NCI-H446 treated with DMSO at 0.1 percent for 48 hours (cell line): ENCODE data around the gene COQ10A.
"Not testable (repeated sequence)": the region's sequence is repeated elsewhere in the genome, so short reads cannot be mapped to it uniquely, and the experiment has no call there.

Source experiments
- DNase-seq: peaks from one replicate; lab custom pipeline; 2025; lab: John Stamatoyannopoulos, UW

Gene COQ10A

DNA sequence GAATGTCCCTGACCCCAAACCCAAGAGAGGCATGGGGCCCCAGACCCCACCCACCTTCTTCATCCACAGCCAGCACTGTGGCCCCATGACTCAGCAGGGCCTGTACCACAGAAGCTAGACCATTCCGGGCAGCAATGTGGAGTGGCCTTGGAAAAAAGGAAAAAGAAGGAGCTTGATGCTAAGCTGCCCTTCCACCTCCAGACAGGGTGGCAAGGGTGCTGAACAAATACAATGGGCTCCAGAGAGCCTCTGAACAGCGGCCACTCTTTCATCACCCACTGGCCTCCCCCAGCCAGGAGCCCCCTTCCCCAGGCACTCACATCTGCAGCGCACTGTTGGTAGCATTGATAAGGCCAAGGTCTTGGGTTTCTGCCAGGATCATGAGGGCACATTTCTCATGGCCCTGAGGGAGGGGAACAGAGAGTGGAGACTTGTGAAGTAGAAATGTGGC is 23.0 kb upstream of the COQ10A start:
- DNase-seq = no peak

- no peak for DNase-seq
Observed at GRCh38 chr12:56244494-56244893, 22.2 kb upstream of the COQ10A start.

- no peak for DNase-seq
Observed at GRCh38 chr12:56247923-56248322, 18.8 kb upstream of the COQ10A start.

GRCh38 chr12:56248711-56249110 is 18.0 kb upstream of the COQ10A start:
- no peak for DNase-seq

DNA sequence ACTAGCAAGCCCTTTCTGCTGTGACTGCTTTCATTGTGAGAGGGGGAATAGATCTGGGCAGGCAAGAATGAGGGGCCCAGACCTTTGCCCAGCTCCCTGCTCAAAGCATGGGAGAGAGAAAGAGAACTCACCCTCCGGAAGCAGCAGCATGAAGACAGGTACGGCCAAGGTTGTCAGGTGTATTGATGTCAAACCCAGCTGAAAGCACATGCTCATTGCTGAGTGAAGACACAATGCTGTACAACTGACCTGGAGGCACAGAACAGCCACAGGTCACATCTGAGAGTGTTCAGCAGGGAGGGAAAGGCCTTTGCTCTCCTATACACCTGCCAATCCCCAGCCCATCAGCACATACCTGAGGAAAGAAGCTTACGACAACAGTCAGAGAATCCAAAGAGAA is 14.1 kb upstream of the COQ10A start:
- no peak for DNase-seq

GRCh38 chr12:56253091-56253490 is 13.7 kb upstream of the COQ10A start:
- DNase-seq = no peak

DNA sequence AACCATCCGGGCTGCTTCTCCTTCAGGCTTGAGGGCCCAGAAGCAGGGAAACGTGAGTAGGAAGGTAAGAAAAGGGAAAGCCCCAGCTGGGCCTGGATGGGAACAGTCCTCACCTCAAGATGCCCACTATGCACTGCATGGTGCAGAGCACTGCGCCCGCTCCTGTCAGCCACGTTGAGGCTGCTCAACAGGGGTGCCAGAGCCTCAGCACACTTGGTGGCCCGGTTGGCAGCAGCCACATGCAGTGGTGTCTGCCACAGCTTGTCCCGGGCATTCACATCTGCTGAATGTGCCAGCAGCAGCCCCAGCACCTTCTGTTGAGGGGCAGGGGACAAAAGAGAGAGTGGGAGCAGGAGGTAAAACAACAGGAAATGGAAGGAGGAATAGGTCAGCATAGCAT is 11.1 kb upstream of the COQ10A start:
- DNase-seq = no peak

DNA sequence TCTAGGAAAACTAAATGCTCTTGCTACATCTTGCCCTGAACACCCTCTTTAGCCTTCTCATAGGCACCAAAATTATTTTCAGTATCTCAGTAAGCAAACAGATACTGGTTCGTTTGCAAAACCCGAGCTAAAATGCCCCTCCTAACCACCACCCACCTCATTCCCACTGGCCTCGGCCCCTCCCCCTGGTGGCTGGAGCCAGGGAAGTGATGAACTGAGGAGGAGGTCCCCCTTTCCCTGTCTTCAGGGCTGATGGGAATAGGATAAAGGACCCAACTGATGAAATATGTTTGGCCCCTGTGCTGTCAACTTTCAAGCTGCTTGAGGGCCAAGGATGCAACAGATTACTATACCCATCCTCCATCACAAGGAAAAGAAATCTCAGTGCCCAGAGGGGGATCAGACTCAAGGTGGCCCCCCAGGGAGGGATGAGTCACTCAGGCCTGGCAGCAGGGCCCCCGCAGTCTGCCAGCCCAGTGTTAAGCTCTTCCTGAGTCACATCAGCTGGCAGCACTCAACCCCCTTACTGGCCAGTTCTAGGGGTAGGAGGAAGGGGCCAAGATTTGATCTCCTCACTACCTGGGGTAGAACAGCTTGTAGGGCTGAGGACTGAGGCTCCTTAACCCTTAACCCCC is 10.3 kb upstream of the COQ10A start:
- peak; percentile 9 for DNase-seq

DNA sequence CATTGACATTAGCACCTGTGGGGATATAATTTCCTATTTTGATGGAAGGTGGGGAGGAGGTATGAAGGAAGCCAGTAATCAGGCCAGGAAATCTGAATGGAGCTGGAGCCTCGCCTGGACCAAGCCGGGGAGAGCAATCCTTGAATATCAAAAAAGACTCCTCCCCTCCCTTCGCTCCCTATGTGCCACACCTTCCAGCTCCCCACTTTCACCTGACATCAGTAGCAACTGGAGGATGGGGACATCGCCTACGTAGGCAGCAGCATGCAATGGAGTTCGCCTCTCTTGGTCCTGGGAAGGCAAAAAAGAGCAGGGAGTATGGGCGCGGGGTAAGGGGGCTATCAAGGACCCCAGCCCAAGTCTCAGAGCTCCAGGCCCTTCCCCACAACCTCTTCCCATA is 9.7 kb upstream of the COQ10A start:
- DNase-seq = no peak

- no peak for DNase-seq
Observed at GRCh38 chr12:56257491-56258067, 9.2 kb upstream of the COQ10A start.

- DNase-seq = peak; percentile 12
Observed at GRCh38 chr12:56258068-56258819, 8.5 kb upstream of the COQ10A start, which contains the start of gene ANKRD52. Gene ANKRD52, minus strand, starts transcription at chr12:56258384. Its CDS starts 115 bp downstream, at chr12:56258269.

DNA sequence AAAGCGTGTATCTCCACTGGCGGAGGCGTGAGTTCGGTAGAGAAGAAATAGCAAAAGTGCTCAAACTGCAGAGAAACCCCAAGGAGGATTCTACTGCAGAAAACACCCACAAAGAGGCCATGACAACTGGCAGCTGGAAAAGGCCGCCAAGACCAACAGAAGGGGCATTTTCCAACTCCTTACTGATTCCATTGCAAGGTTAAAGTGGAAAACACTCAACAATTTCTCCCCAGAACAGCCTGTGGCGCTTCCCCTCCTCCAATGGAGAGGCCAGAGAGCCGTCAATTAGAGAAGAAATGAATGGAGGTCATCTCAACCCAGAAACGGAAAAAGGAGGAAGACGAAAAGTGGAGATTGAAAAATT is 7.9 kb upstream of the COQ10A start:
- no peak for DNase-seq

DNA sequence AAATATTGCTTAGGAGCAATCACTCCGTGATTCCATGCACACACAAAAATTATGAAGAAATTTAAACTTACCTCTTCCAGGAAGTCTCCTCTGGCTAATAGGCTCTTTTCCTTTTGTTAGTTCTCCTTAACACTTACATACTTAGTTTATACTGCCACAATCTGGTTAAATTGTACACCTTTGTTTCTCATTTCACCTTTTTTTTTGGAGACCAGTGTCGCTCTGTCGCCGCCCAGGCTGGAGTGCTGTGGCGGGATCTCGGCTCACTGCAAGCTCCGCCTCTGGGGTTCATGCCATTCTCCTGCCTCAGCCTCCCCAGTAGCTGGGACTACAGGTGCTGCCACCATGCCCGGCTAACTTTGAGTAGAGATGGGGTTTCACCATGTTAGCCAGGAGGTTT is 6.4 kb upstream of the COQ10A start:
- no peak for DNase-seq

- no peak for DNase-seq
Observed at GRCh38 chr12:56260921-56261320, 5.8 kb upstream of the COQ10A start.

DNA sequence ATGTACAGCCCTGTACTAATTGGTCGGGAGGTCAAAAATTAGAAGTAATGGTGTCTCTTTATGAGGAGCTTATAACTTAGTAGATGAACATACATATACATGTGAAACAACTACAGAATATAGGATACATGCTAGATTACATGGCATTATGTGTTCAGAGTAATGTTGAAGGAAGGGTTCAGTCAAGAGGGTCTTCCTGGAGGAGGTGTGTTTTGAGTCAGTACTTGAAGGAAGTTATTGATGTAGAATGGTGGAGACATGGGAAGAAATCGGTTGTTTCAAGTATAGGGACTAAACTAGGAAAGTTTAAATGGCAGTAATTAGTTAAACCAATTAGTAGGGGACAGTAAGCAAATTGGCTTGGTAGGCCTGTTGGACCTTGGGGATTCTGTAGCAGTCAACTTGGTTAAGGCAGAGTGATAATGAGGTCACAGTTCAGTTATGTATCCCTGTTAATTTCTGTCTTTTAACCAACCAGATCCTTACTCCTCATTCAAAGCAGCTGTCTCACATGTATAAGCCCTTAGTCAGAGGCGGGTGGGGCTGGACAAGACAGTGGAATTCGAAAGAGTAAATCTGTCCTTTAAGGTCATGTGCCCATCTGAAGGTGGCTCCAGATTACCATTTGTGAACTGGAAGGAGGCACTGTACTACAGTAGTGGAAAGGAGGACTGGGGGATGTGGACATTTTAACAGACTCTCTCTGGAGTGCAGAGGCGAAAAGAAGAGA is 5.1 kb upstream of the COQ10A start:
- no peak for DNase-seq

GRCh38 chr12:56262955-56263354 is 3.8 kb upstream of the COQ10A start:
- not testable (repeated sequence) for DNase-seq

DNA sequence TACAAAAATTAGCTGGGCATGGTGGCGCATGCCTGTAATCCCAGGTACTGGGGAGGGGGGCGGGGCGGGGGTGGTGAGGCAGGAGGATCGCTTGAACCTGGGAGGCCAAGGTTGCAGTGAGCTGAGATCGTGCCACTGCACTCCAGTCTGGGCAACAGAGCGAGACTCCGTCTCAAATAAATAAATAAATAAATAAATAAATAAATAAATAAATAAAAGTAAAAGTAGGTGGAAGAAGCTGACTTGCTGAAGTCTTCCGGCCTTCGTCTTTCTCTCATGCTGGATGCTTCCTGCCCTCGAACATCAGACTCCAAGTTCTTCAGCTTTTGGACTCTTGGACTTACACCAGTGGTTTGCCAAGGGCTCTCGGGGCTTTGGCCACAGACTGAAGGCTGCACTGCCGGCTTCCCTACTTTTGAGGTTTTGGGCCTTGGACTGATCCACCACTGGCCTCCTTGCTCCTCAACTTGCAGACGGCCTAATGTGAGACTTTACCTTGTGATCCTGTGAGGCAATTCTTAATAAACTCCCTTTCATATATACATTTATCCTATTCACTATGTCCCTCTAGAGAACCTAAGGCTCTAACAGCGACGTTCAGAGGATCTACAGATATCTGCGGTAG is 562 bp upstream of the COQ10A start:
- not testable (repeated sequence) for DNase-seq

DNA sequence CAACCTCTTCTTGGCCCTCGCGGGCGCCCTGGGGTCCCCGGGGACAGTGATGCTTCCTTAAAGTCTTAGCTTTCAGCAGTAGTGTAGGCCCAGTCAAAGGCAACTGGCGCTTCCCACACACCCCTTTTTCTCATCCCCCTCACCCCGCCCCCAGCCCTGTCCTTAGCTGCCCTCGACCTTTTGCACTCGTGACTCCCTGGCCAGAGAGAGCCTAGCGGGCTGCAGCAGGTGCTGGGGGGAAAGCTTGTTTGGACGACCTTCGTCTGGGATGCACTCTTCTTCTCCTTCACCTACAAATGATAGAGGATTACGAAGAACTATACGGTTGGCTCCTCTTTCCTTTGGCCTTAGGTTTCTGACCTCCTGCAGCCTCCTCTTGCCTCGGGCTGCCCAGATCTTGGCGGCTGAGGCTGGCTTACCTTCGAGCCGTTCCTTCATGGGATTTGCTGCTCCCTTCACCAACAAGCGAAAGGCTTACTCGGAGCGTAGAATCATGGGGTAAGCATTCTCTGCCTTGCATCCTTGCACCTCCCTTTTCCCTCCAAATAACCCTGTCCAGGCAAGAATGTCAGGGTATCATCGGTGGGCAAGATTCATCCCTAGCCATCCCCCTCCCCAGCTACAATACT is 815 bp downstream of the COQ10A start:
- DNase-seq = no peak

DNA sequence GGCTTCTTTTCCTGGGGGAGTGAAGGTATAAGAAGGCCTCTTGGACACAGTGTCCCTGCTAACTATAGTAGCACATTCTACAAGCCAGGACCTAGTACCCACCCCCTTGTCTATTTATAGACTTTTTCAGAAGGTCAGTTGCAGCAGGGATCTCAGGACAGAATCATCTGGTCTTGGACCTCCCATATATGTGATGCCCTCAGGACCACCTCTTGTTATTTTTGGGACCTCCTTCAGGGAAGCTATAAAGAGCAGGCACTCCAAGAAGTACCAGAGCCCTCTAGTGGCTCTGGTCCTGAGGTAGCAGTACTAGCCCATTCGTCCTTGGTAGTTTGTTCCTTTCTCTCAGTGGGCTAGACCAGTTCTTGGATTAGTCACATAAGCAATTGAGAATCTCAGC is 4.3 kb downstream of the COQ10A start:
- no peak for DNase-seq

- not testable (repeated sequence) for DNase-seq
Observed at GRCh38 chr12:56272468-56272867, 5.7 kb downstream of the COQ10A start.

GRCh38 chr12:56274299-56274698 is 7.6 kb downstream of the COQ10A start:
- DNase-seq = no peak

- no peak for DNase-seq
Observed at GRCh38 chr12:56278905-56279304, 12.2 kb downstream of the COQ10A start.
